Lung microvascular endothelial cell (primary cell): ENCODE measurements around the gene EFHC2. TPM values are rescaled to one million over a fixed set of nuclear protein-coding genes. Genes with fewer than 3 reads are reported as not detected.
A peak's percentile ranks its signal among the peaks of the same experiment; 100 is the strongest.

Source experiments
- DNase-seq, 2 donors: peaks; one replicate each; pipeline versions ENCODE4 v3.0.0 to v3.0.0-alpha.2; 2010; ENCODE audit warnings: low read depth in 2 of 2
- total RNA-seq: library from RNA; depleted of rRNA; stranded (reverse); fragments of >200 nt; gene quantifications from 2 replicates; pipeline ENCODE4 v1.2.1, GENCODE V29; 2014

Gene EFHC2, protein sequence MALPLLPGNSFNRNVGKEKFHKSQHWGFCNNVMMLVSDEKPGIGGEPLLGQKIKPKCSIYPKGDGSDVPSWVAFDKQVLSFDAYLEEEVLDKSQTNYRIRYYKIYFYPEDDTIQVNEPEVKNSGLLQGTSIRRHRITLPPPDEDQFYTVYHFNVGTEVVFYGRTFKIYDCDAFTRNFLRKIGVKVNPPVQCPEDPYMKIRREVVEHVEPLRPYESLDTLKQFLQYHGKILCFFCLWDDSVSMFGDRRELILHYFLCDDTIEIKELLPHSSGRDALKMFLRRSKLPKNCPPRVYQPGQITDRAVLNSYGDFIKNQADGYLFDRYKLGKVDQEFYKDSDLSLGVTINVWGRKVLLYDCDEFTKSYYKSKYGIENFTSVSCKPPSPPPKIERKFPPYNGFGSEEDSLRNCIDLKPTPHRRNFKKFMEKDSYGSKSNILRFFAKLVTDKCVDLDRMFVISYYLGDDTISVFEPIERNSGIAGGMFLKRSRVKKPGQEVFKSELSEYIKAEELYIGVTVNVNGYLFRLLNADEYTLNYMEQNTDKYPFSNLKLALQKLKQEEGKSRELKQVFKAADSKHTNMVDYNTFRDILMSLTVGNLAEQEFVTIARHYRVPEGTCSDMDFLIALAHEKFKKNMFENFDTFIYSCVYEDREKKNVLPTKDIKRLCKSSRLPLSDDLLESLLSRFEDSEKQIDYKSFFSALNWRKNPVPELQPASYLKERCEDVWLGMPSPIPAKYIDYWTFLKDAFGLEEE
- not detected in 2 replicates for total RNA-seq

DNA sequence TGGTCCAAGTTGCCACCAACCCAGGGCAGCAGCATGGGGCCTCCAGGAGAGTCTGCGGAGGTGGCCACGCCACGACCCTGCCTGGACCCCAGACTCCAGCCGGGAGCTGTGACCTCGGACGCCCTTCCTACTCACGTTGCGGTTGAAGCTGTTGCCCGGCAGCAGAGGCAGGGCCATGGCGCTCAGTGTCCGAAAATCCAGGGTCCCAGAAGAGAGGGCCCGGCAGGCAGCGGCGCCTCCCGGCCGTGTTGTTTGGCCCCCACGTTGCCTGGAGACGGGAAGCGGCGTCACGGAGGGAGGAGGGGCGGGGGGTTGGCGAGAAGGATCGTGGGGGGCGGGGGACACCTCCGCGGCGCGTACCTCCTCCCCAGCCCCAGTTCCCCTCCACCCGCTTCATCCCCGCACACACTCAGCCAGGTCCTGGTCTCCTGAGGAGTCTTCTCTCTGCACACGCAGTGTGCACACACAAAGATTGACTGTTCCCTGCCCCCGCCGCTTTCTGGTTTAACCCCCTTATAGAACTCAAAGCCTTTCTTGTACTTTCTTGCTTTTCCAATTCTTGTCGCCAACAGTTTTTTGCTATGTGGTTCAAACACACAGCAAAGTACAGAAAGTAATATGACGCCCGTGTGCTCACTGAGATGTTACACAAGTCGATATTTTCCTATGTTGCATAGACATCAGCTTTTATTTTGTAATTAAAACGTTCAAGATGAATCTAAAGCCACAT lies at the start of gene EFHC2:
Gene EFHC2, minus strand, starts transcription at position 261 of the 730 bp plus-strand sequence. Its CDS starts 84 bp downstream, at position 177.
- peak in 1 of 2 donors; percentile 21 for DNase-seq

- DNase-seq, result no peak
These were observed 49.3 kb upstream of the EFHC2 start for GRCh38 chrX:44392767-44393166.

DNA sequence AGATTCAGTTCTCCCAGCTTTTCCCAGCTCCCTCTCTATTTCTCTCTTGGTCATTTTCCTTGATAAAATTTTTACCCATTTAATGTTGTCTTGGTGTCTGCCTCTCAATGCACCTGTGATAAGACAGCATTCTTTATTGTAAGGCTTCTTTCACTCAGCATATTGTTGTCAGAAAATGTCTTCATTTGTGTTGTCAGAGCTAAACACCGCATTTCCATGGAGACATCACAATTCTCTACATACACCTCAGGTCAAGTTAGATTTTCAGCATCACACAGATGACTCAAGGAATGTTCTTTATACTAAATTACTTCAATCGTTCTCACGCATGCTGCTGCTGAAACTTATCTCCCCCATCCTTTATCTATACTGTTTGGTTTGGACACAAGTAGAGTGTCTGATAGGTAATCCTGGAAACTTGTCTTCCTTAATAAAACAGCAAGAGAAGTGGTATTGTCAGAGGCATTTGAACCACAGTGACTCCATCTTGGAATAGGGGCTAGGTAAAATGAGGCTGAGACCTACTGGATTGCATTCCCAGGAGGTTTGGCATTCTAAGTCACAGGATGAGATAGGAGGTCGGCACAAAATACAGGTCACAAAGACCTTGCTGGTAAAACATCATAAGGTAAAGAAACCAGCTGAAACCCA lies 41.3 kb upstream of the EFHC2 start:
- no peak for DNase-seq

DNA sequence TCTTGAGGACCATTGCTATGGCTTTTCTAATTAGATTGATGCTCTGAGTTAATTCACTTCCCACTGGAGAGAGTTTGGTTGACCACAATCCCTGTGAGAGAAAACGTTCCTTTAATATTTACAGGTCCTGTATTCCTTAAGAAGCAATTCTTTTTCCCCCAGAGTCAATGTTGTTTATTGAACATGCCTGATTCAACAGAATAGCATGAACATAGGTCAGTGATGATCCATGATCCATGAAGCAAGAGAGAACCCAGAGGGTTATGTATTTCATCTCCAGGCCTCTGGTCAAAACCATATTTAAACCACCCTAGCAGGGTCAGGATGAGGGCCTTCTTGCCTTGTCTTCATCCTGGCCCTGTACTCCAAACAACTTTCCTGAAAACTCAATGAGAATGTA lies 39.4 kb upstream of the EFHC2 start:
- DNase-seq, result no peak

DNA sequence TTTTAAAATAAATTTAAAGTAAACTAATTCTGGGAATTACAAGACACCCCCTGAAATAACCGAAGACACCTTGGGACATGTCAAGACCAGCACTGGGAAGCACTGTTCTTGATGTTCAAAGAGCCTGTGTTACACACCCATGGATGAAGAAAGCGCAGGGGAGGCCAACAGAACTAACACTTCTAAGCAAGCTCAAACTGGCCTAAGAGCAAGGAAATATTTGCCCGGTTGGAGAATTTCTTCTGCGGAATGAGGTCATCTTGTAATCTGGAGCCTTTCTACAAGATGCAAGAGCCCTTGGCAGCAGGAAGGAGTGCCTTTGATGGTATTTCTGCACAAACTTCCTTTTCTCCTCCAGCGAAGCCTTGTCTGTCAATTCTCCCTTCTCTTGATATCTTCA lies 9.3 kb upstream of the EFHC2 start:
- DNase-seq, result no peak

GRCh38 chrX:44349561-44349960 lies 6.1 kb upstream of the EFHC2 start:
- no peak for DNase-seq

DNA sequence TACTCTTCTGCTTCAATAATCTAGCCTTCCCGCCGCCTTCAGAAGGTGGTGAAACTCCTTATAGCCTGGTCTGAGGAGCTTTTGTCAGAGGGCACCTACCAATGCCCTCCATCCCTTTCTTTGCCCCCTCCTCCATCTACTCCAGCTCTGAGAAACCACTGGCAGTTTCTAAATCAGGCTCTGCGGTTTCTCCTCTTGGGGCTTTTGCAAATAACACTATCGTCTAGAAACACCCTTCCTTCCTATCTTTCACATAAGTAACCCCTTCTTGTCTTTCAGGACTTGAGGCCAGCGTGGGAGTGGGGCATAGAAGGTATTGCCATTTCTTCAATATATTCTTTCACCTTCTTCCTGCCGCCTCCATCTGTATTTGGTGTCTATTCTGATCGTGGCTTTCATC lies 1.2 kb upstream of the EFHC2 start:
- DNase-seq, result no peak

DNA sequence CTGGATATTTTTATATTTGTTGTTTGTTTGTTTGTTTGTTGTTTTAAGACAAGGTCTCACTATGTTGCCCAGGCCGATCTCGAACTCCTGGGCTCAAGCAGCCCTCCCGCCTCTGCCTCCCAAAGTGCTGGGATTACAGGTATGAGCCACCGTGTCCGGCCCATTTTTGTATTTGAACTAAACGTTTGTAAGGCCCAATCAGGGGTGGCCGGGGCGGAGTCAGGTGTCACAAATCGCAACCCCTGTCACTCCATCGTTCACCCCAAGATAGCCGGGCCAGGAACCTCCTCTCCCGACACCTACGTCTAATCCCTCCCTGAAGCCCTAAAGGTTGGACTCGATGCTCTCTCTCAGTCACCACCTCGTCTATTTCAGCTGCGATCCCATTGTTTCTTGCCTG lies 722 bp upstream of the EFHC2 start:
- no peak for DNase-seq

- no peak for DNase-seq
These were observed 606 bp downstream of the EFHC2 start for GRCh38 chrX:44342866-44343265.

DNA sequence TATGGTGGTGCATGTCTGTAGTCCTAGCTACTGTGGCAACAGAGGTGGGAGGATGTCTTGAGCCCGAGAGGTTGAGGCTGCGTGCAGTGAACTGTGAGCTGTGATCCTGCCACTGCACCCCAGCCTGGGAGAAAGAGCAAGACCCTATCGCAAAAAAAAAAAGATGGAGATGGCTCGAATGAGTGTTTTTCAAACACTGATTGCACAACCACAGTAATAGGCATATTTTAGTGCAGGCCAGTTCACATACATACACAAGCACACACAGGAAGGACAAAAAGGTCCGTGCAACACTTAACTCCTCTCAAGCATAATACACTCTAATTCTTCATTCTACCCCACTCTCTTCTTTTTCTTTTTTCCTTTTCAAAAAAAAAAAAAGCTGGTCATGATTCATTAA lies 5.1 kb downstream of the EFHC2 start:
- no peak for DNase-seq

DNA sequence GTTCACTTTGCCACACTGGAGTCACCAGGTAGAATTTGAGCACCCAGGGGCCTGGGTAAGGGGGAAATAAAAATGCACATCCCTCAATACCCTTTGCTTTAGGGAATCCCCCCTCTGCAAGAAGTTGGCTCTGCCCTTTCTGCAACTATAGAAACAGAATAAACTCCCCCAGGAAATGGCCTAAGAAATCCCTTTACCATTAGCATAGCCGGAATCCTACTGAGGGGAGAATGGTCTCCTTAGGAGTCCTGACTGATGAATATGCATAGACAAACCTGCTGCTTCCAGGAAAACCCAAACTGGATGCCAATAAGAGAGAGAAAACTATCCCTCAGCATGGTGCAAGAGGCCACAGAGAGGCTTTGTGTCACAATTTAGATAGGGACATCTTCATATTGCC lies 11.0 kb downstream of the EFHC2 start:
- no peak for DNase-seq

DNA sequence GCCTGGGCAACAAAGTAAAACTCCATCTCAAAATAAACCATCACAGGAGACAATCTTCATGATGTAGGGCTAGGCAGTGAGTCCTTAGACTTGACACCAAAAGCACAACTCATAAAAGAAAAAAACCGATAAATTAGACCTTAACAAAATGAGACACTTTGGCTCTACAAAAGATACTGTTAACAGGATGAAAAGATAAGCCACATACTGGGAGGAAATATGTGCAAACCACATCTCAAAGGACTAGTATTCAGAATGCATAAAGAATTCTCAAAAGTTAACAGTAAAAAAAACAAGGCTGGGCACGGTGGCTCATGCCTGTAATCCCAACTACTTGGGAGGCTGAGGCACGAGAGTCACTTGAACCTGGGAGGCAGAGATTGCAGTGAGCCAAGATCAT lies 13.2 kb downstream of the EFHC2 start:
- no peak for DNase-seq

GRCh38 chrX:44319550-44319949 lies 23.9 kb downstream of the EFHC2 start:
- no peak for DNase-seq

- no peak for DNase-seq
These were observed 26.3 kb downstream of the EFHC2 start for GRCh38 chrX:44317181-44317580.

DNA sequence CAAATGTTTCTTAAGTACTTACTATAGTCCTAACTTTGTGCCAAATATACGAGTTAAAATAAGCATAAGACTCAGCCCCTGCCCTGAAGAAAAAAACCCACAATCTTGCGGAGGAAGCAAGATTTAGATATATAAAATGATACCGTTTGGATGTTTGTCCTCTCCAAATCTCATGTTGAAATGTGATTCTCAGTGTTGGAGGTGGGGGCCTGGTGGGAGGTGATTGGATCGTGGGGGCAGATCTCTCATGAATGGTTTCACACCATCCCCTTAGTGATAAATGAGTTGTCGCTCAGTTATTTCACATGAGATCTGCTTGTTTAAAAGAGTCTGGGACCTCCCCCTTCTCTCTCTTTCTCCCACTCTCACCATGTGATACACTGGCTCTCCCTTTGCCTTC lies 28.7 kb downstream of the EFHC2 start:
- DNase-seq, result no peak

DNA sequence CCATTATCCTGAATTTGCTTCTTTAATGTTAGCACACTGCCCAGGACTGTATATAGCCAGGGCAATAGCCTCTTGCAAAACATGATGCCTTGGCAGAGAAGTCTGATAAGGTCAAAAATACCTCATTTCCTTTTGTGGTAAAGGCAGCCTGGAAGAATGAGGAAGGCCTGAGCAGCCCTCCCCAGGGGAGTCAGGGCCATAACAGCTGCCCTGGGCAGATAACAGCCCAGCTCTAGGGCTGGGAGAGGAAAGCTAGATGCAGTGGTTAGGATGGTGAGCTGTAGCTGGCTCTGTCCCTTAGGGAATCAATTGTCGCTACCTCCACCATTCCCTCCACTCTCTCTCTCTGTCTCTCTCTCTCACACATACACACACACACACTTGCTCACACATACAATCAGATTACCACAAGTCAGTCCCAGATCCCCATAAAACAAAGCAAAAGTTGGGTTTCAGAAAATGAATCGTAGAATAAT lies 29.2 kb downstream of the EFHC2 start:
- peak in 1 of 2 donors; percentile 13 for DNase-seq

DNA sequence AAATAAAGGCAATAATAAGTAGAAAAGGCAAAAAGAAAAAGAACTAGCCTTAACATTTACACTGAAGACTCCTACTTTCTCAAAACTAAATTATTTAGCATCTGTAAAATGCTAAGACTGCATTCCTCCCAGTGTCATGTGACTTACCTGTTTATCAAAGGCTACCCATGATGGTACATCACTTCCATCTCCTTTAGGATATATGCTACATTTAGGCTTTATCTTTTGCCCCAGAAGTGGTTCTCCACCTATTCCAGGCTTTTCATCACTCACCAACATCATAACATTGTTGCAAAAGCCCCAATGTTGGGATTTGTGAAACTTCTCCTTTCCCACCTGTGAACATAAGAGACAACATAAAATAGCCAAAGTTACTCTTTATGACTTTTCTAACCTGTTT lies 31.1 kb downstream of the EFHC2 start:
- DNase-seq, result no peak

DNA sequence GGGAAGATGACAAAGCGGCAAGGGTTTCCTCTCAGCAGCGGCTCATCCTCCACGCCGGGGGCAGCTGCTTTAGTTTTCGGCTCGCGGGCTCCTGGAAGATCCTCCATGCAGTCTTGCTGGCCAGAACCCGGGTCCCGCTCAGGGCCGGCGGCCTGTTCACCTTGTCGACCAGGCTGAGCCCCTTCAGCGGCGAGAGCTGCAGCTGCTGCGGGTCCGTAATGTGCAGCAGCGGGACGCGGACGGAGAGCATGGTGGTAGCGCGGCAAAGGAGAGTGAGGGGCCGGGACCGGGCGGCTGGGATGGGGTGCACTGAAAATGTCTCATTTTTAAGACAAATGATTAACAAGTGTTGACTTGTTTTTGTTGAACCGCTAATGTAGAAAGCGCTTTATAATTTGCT lies 33.2 kb downstream of the EFHC2 start:
- no peak for DNase-seq

DNA sequence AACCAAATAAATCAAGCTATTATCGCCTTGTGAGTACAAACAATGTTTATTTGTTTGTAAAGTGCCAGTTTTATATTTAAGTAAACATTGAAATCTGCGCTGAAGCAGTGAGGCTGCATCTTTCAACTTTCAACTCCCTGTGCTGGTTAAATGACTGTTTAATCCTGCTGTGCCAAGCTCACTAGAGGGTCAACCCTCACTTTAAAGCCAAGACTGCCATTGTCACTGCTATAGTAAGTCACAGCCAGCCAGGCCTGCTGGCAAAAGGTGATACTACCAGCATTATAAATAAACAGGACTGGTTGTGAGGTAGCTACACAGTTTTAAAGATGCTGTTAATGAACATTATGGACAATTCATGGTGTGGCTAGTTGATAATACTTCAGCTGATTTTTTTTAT lies 34.6 kb downstream of the EFHC2 start:
- no peak for DNase-seq

GRCh38 chrX:44306356-44306755 lies 37.1 kb downstream of the EFHC2 start:
- DNase-seq, result no peak

GRCh38 chrX:44305921-44306320 lies 37.6 kb downstream of the EFHC2 start:
- DNase-seq, result no peak

GRCh38 chrX:44303119-44303518 lies 40.4 kb downstream of the EFHC2 start:
- DNase-seq, result no peak
